ENCODE measurements around the gene TUBE1. TPM values are rescaled to one million over a fixed set of nuclear protein-coding genes. Genes with fewer than 3 reads are reported as not detected.

Gene TUBE1
- total RNA-seq, 1 donor from 2014 or later = 49.0 TPM

DNA sequence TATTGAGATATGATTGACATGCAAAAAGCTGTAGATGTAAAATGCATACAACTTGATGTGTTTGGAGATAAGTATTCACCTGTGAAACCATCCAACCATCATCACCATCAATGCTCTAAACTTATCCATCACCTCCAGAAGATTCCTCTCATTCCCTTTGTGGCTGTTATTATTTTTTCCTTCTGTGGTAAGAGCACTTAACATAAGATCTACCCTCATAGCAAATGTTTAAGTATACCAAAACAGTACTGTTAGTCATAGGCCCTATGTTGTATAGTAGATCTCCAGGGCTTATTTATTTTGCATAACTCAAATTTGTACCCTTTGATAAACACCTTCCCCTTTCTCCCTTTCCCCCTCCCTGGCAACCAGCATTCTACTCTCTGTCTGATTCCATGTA, 64.5 kb downstream of the TUBE1 start:
- H3K4me1 ChIP-seq = peaks cover 5% of the 10 kb centered on the region
- no peaks in the 10 kb centered on the region for H3K36me3 ChIP-seq
- no peak overlapping the region for H3K4me3 Mint-ChIP-seq
- no peak overlapping the region for H3K4me3 ChIP-seq
- H3K27me3 ChIP-seq = no peaks in the 10 kb centered on the region
- H3K9me3 Mint-ChIP-seq = peaks cover 4% of the 10 kb centered on the region
- peaks cover 4% of the 10 kb centered on the region for H3K27me3 Mint-ChIP-seq (ENCODE audit: insufficient read depth, low read depth)
- no peak for TF ChIP-seq EZH2phosphoT487 (IDR thresholded peaks at IDR 0.05)
- TF ChIP-seq EZH2 (IDR thresholded peaks at IDR 0.05) = no peak
- no peak for TF ChIP-seq CTCF (IDR thresholded peaks at IDR 0.05)
- no peak for DNase-seq (ENCODE audit: low spot score)
- H3K9me3 ChIP-seq (ENCODE audit: low read depth) = no peaks in the 10 kb centered on the region
- H3K27ac ChIP-seq = no peak overlapping the region
- H3K4me1 Mint-ChIP-seq = peaks cover 18% of the 10 kb centered on the region
- no peak overlapping the region for H3K4me2 ChIP-seq
- no peaks in the 10 kb centered on the region for H3F3A ChIP-seq (ENCODE audit: low read depth)
- no peak overlapping the region for H2AFZ ChIP-seq (replicated peaks)
- H3K79me2 ChIP-seq (ENCODE audit: low read depth) = no peaks in the 10 kb centered on the region
- H3K27ac Mint-ChIP-seq = no peak overlapping the region
- H3K36me3 Mint-ChIP-seq = peaks cover 3% of the 10 kb centered on the region
- no peak overlapping the region for H3K9ac ChIP-seq
- no peaks in the 10 kb centered on the region for H4K20me1 ChIP-seq (ENCODE audit: low read depth)

DNA sequence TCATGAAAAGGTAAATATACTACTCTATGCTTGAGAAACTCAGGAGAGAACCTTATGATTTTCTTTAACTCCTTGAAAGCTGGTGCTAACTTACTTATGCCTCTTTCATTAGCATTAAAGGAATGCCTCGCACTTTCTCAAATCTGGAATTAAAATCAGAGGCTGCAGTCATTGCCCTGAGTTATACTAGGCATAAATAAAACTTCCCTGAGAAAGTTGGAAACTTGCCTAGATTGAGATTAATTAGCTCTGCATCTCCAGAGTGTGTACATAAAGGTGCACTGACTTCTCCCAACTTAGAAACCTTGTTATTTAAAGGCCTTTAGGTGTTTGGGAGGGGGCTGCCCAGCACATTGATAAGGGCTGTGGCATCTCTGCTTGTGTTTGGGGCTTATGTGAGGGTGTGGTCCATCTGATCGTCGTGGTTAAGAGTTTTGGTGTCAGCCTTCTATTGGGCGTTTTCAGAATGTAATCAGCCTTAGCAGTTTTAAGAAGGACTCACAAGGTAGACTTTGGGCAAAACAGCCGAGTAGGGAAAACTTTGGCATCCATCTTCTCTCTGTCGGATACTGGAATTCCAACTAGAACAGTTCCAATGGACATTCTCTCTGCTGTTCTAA, 65.5 kb downstream of the TUBE1 start:
- peaks cover 4% of the 10 kb centered on the region for H3K27me3 Mint-ChIP-seq (ENCODE audit: insufficient read depth, low read depth)
- H3K9ac ChIP-seq = no peak overlapping the region
- H3F3A ChIP-seq (ENCODE audit: low read depth) = no peaks in the 10 kb centered on the region
- no peaks in the 10 kb centered on the region for H3K79me2 ChIP-seq (ENCODE audit: low read depth)
- TF ChIP-seq EZH2phosphoT487 (IDR thresholded peaks at IDR 0.05) = no peak
- TF ChIP-seq CTCF (IDR thresholded peaks at IDR 0.05) = no peak
- TF ChIP-seq EZH2 (IDR thresholded peaks at IDR 0.05) = no peak
- peaks cover 18% of the 10 kb centered on the region for H3K4me1 Mint-ChIP-seq
- no peaks in the 10 kb centered on the region for H3K9me3 ChIP-seq (ENCODE audit: low read depth)
- no peak overlapping the region for H3K4me2 ChIP-seq
- DNase-seq (ENCODE audit: low spot score) = no peak
- H2AFZ ChIP-seq (replicated peaks) = no peak overlapping the region
- no peak overlapping the region for H3K27ac Mint-ChIP-seq
- H3K4me3 Mint-ChIP-seq = no peak overlapping the region
- H3K4me1 ChIP-seq = peaks cover 5% of the 10 kb centered on the region
- no peak overlapping the region for H3K27ac ChIP-seq
- no peaks in the 10 kb centered on the region for H3K27me3 ChIP-seq
- H3K36me3 Mint-ChIP-seq = peaks cover 3% of the 10 kb centered on the region
- peaks cover 4% of the 10 kb centered on the region for H3K9me3 Mint-ChIP-seq
- H3K36me3 ChIP-seq = no peaks in the 10 kb centered on the region
- H4K20me1 ChIP-seq (ENCODE audit: low read depth) = no peaks in the 10 kb centered on the region
- H3K4me3 ChIP-seq = no peak overlapping the region

Other genes with a start within 250 kb of the TUBE1 start
- gene FYN, start 214.0 kb downstream of the TUBE1 start, total RNA-seq (ENCODE audit: low replicate concordance) = 149 and 167 TPM in 2 replicates
- not detected in 2 replicates for gene CCN6, start 33.4 kb downstream of the TUBE1 start, total RNA-seq (ENCODE audit: low replicate concordance)
- 14.1 and 32.2 TPM in 2 replicates for gene FAM229B, start 109 bp upstream of the TUBE1 start, total RNA-seq (ENCODE audit: low replicate concordance)
- gene LAMA4, start 167.1 kb upstream of the TUBE1 start, total RNA-seq (ENCODE audit: low replicate concordance) = 0.50 and 0.56 TPM in 2 replicates